Choroid plexus epithelial cell (primary cell): ENCODE measurements around the gene HS3ST2.

Experiments
- DNase-seq: peaks from one replicate; pipeline ENCODE4 v3.0.0-alpha.2; 2010; ENCODE audit warnings: low read depth
- H3K4me3 ChIP-seq: 2 replicates; pipeline ENCODE4 v1.5.1; 2011; ENCODE audit warnings: low read depth, mild to moderate bottlenecking, control low read depth, low read length, moderate library complexity
- TF ChIP-seq, protein P1 (sequence below): conservative IDR thresholded peaks from 2 replicates; pipeline ENCODE4 v1.5.1; 2011; ENCODE audit warnings: low read depth, mild to moderate bottlenecking, control low read depth, inconsistent platforms, low read length, moderate library complexity

The HS3ST2 gene

DNA sequence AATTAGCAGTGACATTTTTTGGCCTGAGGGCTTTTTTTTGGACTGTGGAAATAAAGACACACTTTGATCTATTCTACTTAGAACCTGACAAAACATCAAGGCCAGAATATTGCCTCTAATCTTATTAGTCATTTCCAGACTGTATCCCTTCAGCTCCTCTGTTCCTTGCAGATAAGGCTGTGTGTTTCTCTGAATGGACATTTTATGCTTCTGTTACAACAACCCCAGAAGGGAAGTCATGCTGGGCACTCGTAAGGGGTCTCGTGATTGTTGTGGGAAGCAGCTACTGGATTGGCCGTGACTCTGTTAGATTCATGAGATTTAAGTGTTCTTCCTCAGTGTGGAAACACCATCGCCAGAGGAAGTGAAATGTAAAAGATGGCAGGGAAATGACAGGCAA lies 31.6 kb upstream of the HS3ST2 start:
- TF ChIP-seq, protein P1, sequence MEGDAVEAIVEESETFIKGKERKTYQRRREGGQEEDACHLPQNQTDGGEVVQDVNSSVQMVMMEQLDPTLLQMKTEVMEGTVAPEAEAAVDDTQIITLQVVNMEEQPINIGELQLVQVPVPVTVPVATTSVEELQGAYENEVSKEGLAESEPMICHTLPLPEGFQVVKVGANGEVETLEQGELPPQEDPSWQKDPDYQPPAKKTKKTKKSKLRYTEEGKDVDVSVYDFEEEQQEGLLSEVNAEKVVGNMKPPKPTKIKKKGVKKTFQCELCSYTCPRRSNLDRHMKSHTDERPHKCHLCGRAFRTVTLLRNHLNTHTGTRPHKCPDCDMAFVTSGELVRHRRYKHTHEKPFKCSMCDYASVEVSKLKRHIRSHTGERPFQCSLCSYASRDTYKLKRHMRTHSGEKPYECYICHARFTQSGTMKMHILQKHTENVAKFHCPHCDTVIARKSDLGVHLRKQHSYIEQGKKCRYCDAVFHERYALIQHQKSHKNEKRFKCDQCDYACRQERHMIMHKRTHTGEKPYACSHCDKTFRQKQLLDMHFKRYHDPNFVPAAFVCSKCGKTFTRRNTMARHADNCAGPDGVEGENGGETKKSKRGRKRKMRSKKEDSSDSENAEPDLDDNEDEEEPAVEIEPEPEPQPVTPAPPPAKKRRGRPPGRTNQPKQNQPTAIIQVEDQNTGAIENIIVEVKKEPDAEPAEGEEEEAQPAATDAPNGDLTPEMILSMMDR: no peak
- DNase-seq: no peak
- no peak overlapping the region for H3K4me3 ChIP-seq

DNA sequence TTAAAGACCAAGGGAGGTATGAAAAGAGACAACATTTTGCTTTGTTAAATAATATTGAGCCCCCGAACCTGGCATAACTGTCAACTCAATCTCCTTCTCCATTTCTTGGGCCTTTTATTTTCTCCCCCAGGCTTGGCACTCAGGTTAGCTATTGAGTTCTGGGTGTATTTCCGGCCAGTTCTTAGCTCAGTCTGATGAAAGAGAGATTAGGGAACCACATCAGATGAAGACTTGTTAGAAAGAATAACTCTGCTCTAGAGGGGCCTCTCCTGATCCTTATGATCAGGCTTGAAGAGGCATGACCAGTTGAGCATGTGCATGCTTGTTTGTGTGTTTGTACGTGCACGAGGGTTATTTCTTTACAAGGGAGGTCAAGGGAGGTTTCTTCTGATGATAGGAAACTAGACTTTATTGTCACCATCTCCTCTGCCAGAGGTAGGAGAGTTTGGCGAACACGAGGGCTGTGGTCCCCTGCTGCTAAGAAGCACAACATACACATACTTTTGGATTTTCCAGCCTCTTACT lies 29.2 kb upstream of the HS3ST2 start:
- TF ChIP-seq, protein P1: no peak
- H3K4me3 ChIP-seq: no peak overlapping the region
- no peak for DNase-seq

DNA sequence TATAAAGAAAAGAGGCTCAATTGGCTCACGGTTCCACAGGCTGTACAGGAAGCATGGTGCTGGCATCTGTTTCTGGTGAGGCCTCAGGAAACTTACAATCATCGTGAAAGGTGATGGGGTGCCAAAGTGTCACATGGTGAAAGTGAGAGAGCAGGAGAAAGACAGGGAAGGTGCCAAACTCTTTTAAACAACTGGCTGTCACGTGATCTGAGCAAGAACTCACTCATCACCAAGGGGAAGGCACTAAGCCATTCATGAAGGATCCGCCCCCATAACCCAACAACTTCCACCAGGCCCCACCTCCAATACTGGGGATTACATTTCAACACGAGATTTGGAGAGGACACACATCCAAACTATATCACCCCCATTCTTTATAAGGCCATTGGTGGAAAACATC lies 28.4 kb upstream of the HS3ST2 start:
- no peak for DNase-seq
- TF ChIP-seq, protein P1: no peak
- no peak overlapping the region for H3K4me3 ChIP-seq

DNA sequence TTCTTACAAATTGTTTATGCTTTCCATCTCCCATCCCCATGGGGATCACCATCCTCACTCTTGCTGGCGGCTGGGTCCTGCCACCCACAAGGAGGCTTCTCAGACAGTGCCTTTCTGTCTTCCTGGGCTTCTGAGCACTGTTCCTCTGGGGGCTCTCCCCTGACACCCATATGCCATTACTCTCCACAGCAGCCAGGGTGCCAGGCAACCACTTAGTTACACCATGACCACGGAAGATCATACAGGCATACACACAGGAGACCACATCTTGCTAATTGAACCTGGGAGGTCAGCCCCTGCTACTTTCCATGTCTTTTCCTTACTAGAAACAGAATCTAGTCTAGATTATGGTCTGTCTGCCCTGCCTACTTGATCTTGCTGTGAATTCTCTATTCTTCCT lies 27.7 kb upstream of the HS3ST2 start:
- TF ChIP-seq, protein P1: no peak
- DNase-seq: no peak
- H3K4me3 ChIP-seq: no peak overlapping the region

DNA sequence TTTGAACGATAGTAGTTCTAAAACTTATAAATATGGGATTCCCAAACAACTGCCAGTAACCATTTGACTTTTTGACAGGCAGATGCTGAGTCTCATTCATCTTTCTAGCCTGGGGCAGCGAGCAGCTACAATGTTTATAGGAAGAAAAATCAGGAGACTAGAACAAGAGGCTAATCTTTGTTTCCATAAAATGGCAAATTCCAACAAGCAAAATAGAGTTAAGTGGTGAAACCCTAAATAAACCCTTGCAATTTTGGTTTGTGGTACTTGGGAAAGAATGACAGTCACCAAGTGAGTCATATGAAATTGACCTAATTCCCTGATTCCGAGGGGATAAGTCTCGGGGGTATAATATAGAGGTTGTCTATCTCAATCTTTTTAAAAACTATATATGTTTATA lies 27.3 kb upstream of the HS3ST2 start:
- no peak overlapping the region for H3K4me3 ChIP-seq
- no peak for DNase-seq
- TF ChIP-seq, protein P1: no peak

DNA sequence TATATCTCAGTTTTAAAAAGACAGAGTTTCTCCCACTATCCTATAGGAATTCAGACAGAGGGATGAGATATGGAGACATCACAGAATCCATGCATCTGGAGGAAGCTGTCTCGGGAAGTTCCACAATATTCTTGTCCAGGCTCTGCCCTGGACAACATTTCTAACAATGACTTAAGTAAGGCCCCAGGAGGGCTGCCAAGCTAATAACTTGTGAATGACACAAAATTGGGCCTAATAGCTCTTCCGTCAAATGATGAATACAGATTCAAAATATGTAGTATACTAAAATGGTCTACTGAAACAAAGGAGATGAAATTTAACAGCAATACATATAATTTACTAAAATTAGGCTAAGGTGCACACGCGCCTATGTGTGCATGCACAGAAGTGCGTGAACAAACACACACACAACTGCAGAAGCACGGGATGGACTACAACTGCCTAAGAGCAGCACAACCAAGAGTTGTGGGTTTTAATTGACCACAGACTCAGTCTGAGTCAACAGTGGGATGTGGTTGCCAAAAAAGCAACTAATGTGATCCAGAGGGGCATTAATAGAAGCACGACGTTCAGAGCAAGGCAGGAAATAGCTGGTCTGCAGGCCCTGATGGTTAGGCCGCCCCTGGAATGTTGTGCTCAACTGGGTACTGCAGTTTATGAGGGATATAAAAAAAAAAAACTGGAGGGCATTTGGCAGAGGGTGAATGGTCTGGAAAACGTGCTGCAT lies 26.3 kb upstream of the HS3ST2 start:
- TF ChIP-seq, protein P1: no peak
- H3K4me3 ChIP-seq: no peak overlapping the region
- no peak for DNase-seq

DNA sequence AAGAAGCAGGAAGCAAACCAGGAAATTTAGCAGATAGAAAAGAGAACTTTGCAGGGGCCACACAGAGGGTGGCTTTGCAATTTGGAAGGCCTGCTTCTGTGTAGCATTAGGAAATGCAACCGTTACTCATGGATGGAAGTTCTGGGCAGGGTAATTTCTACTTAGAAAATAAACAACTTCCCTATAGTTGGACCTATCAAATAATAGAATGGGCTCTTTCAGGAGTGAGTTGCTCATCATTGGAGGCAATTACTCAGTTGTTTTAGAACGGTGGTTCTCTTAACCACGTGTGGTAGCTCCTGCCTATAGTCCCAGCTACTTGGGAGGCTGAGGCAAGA lies 25.8 kb upstream of the HS3ST2 start:
- no peak overlapping the region for H3K4me3 ChIP-seq
- TF ChIP-seq, protein P1: no peak
- no peak for DNase-seq
